Endothelial cell of umbilical vein (primary cell): ENCODE results near the gene KIAA1217. TPM values are rescaled to one million over a fixed set of nuclear protein-coding genes. Genes with fewer than 3 reads are reported as not detected.

Source experiments
- BruUV-seq: library from RNA; stranded (reverse); fragments of 400-500 nt; replicated peaks from 2 replicates; lab custom pipeline; 2021; lab: Mats Ljungman, UMichigan
- CTCF ChIA-PET: fragments of 300-600, 350-600 bp; sonication (Branson Sonifier 250); formaldehyde crosslinking; loops from one replicate; lab custom pipeline; 2021; ENCODE audit warnings: antibody characterized with exemption, inconsistent platforms; lab: Charles Lee
- POLR2A ChIA-PET: fragments of 300-600, 350-600 bp; sonication (Branson Sonifier 250); formaldehyde crosslinking; loops from one replicate; lab custom pipeline; 2021; ENCODE audit warnings: antibody characterized with exemption, inconsistent platforms; lab: Charles Lee
- DNase-seq: peaks from one replicate; pipeline ENCODE4 v3.0.0-alpha.2; 2011; ENCODE audit warnings: low read depth, low spot score
- FAIRE-seq: peaks from 2 replicates; lab custom pipeline; 2011; peaks lifted over from hg19 to GRCh38; lab: Jason Lieb, UNC
- H2AFZ ChIP-seq: 2 replicates; pipeline ENCODE4 v1.6.0; 2012; ENCODE audit warnings: low read depth, low read length, control low read depth, inconsistent platforms
- H3K27ac ChIP-seq: 2 replicates; pipeline ENCODE4 v1.5.1; 2011; ENCODE audit warnings: low read depth, mild to moderate bottlenecking, control low read depth, low read length, moderate library complexity; ENCODE audit not compliant: insufficient read depth
- H3K27me3 ChIP-seq, 2 experiments: 2 replicates each; pipeline versions ENCODE4 v1.6.0 to v1.6.1; 2011; ENCODE audit warnings: low read length in 2 of 2, mixed read lengths in 1 of 2; ENCODE audit not compliant: control insufficient read depth in 2 of 2, insufficient read depth in 2 of 2
- H3K36me3 ChIP-seq, 2 experiments: 2 replicates in 1 of 2; 3 replicates in 1 of 2; pipeline ENCODE4 v1.5.1; 2011; ENCODE audit warnings: low read length in 2 of 2, mild to moderate bottlenecking in 1 of 2, moderate library complexity in 1 of 2; ENCODE audit not compliant: control insufficient read depth in 2 of 2, insufficient read depth in 2 of 2; ENCODE audit errors: extremely low read depth in 1 of 2
- H3K4me1 ChIP-seq: 3 replicates; pipeline ENCODE4 v1.5.1; 2011; ENCODE audit warnings: mild to moderate bottlenecking, low read length; ENCODE audit not compliant: control insufficient read depth, insufficient read depth; ENCODE audit errors: extremely low read depth
- H3K4me2 ChIP-seq: 2 replicates; pipeline ENCODE4 v1.6.1; 2011; ENCODE audit warnings: low read length, control low read depth, mixed read lengths; ENCODE audit not compliant: insufficient read depth
- H3K4me3 ChIP-seq, 3 experiments: fragments of 200-600 bp in 1 of 3; sonication (generic), shearing (Covaris generic) in 1 of 3; replicated peaks in 1 of 3; 2 replicates each; pipeline ENCODE4 v1.5.1; 2011 to 2016; ENCODE audit warnings: control low read depth in 3 of 3, low read length in 3 of 3, mild to moderate bottlenecking in 2 of 3, inconsistent platforms in 1 of 3, low read depth in 1 of 3, moderate library complexity in 1 of 3; ENCODE audit not compliant: insufficient read depth in 1 of 3
- H3K79me2 ChIP-seq: 2 replicates; pipeline ENCODE4 v1.6.0; 2012; ENCODE audit warnings: low read length, inconsistent platforms; ENCODE audit not compliant: control insufficient read depth, insufficient read depth
- H3K9ac ChIP-seq: replicated peaks from 2 replicates; pipeline ENCODE3; 2011; ENCODE audit warnings: low read length, control low read depth; ENCODE audit not compliant: insufficient read depth; ENCODE audit errors: extremely low read depth
- H3K9me1 ChIP-seq: replicated peaks from 3 replicates; pipeline ENCODE4 v1.6.0; 2011; ENCODE audit warnings: mild to moderate bottlenecking, low read length; ENCODE audit not compliant: control insufficient read depth, insufficient read depth; ENCODE audit errors: extremely low read depth
- H3K9me3 ChIP-seq: replicated peaks from 2 replicates; pipeline ENCODE4 v1.5.1; 2012; ENCODE audit warnings: low read length, inconsistent platforms; ENCODE audit not compliant: control insufficient read depth, insufficient read depth
- H4K20me1 ChIP-seq: replicated peaks from 2 replicates; pipeline ENCODE3; 2011; ENCODE audit warnings: mild to moderate bottlenecking, low read length; ENCODE audit not compliant: control insufficient read depth, insufficient read depth; ENCODE audit errors: extremely low read depth
- EZH2 ChIP-seq: IDR thresholded peaks from 2 replicates; pipeline ENCODE4 v1.6.1; 2012; ENCODE audit warnings: borderline replicate concordance, low read depth, mild to moderate bottlenecking, moderate library complexity, low read length, inconsistent platforms; ENCODE audit not compliant: severe bottlenecking
- FOS ChIP-seq: IDR thresholded peaks from 2 replicates; pipeline ENCODE4 v1.6.1; 2011; ENCODE audit warnings: mild to moderate bottlenecking, low read length, moderate library complexity, borderline replicate concordance; ENCODE audit not compliant: insufficient read depth
- GATA2 ChIP-seq: IDR thresholded peaks from 2 replicates; pipeline ENCODE4 v1.7.0; 2011; ENCODE audit warnings: low read depth, mild to moderate bottlenecking, moderate library complexity, mixed read lengths, low read length; ENCODE audit not compliant: insufficient read length, insufficient read depth
- JUN ChIP-seq: IDR thresholded peaks from 2 replicates; pipeline ENCODE4 v1.6.1; 2011; ENCODE audit warnings: borderline replicate concordance, low read depth; ENCODE audit not compliant: insufficient read length, insufficient read depth
- POLR2AphosphoS5 ChIP-seq: IDR thresholded peaks from 2 replicates; pipeline ENCODE4 v1.6.1; 2012; ENCODE audit warnings: low read depth, mild to moderate bottlenecking, control low read depth, low read length, moderate library complexity; ENCODE audit not compliant: insufficient read depth
- dilution Hi-C: fragments of 300-500 bp; cut with MboI; formaldehyde crosslinking; loops from one replicate; pipeline ENCODE4 v1.15.0; 2019; ENCODE audit warnings: low sequenced_read_pairs; ENCODE audit not compliant: extremely low pct_ligation_motif_present
- intact Hi-C: fragments of 100-400 bp; cut with micrococcal nuclease; formaldehyde crosslinking; loops from one replicate; pipeline ENCODE4 v1.10.0; 2022
- polyA plus RNA-seq, 4 experiments: library from polyadenylated mRNA; depleted of rRNA in 3 of 4; stranded (reverse) in 3 of 4; unstranded in 1 of 4; fragments of >200 nt; gene quantifications; 2 replicates each; pipeline versions ENCODE4 v1.2.1 to v1.2.3, GENCODE V29; 2011 to 2012; ENCODE audit warnings: missing spikeins in 1 of 4
- total RNA-seq: library from RNA; stranded (reverse); gene quantifications from 2 replicates; pipeline ENCODE4 v1.2.3, GENCODE V29; 2021
- TF ChIP-seq, protein P1 (sequence below): IDR thresholded peaks from 2 replicates; pipeline ENCODE4 v1.6.1; 2011; ENCODE audit not compliant: insufficient read depth, insufficient read length
- TF ChIP-seq, protein P2 (sequence below), 2 donors: IDR thresholded peaks; 1 replicate in 1 of 2; 2 replicates in 1 of 2; pipeline ENCODE4 v1.5.1; 2011; ENCODE audit warnings: low read length in 2 of 2, mild to moderate bottlenecking in 2 of 2, moderate library complexity in 2 of 2, control low read depth in 1 of 2, inconsistent platforms in 1 of 2, low read depth in 1 of 2; ENCODE audit not compliant: insufficient read depth in 1 of 2; ENCODE audit errors: extremely low read depth in 1 of 2

The KIAA1217 gene
- total and polyA plus RNA-seq, 2 donors (not counting 3 experiments of a cell fraction or from before 2014, with no cell fraction given) = 0.83 to 10.3 TPM

DNA sequence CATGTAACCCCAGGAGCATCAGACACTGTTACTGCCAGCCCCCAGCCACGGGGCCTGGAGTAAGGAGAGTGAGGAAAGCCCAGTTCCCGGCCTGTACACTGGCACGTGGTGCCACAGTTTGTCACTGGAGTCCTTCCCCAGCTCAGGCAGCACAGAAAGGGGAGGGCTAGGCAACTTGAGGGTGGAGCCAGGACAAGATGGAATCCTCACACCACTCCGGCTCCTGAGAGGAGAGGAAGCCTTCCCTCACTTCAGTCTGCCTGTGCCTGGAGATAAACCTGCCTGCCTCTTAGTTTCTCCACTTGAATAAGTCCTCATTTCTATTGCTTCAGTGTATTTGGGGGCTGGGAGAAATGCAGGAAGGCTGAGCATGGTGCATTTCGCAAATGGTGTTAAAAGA lies 176.0 kb downstream of the KIAA1217 start:
- BruUV-seq = no TSS peak
- dilution Hi-C loops = no loop called here
- Histone ChIP-seq H3K9me1 (no peaks in the 10 kb centered on the region), H3K9ac (no peak overlapping the region), H3K79me2 (no peaks in the 10 kb centered on the region), H3K4me2 (no peak overlapping the region), H3K36me3 (no peaks in the 10 kb centered on the region), H3K4me3 (no peak overlapping the region), H3K9me3 (no peaks in the 10 kb centered on the region), H4K20me1 (no peaks in the 10 kb centered on the region), H2AFZ (no peak overlapping the region), H3K27ac (no peak overlapping the region), H3K4me1 (no peaks in the 10 kb centered on the region), H3K27me3 (no peaks in the 10 kb centered on the region)
- DNase-seq (no peak), FAIRE-seq (no peak)
- no peak for TF ChIP-seq POLR2AphosphoS5
- TF ChIP-seq, protein P1, sequence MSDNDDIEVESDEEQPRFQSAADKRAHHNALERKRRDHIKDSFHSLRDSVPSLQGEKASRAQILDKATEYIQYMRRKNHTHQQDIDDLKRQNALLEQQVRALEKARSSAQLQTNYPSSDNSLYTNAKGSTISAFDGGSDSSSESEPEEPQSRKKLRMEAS = no peak
- TF ChIP-seq EZH2 = no peak
- TF ChIP-seq JUN = no peak
- no peak for TF ChIP-seq GATA2
- no peak for TF ChIP-seq FOS
- TF ChIP-seq, protein P2, sequence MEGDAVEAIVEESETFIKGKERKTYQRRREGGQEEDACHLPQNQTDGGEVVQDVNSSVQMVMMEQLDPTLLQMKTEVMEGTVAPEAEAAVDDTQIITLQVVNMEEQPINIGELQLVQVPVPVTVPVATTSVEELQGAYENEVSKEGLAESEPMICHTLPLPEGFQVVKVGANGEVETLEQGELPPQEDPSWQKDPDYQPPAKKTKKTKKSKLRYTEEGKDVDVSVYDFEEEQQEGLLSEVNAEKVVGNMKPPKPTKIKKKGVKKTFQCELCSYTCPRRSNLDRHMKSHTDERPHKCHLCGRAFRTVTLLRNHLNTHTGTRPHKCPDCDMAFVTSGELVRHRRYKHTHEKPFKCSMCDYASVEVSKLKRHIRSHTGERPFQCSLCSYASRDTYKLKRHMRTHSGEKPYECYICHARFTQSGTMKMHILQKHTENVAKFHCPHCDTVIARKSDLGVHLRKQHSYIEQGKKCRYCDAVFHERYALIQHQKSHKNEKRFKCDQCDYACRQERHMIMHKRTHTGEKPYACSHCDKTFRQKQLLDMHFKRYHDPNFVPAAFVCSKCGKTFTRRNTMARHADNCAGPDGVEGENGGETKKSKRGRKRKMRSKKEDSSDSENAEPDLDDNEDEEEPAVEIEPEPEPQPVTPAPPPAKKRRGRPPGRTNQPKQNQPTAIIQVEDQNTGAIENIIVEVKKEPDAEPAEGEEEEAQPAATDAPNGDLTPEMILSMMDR (IDR thresholded peaks at IDR 0.05; ENCODE audit: extremely low read depth in 1 of 2, insufficient read depth in 1 of 2, low read depth in 1 of 2, low read length in 2 of 2) = no peak
- intact Hi-C loops = no loop called here
- CTCF ChIA-PET = interaction anchor here (0.5 kb wide), 1 partner anchor 1045 kb away, joined by 3 read pairs; no protein-coding TSS in a partner anchor
- POLR2A ChIA-PET = no interaction called here
